NCI-H128 (cell line): ENCODE measurements around the gene SAMD4A.
"Not testable (repeated sequence)": the region's sequence is repeated elsewhere in the genome, so short reads cannot be mapped to it uniquely, and the experiment has no call there.

ENCODE experiments used
- DNase-seq: peaks from one replicate; lab custom pipeline; 2025; ENCODE audit not compliant: unreplicated experiment; lab: John Stamatoyannopoulos, UW

The SAMD4A gene

GRCh38 chr14:54591866-54592265 lies 24.9 kb downstream of the SAMD4A start:
- no peak for DNase-seq

DNA sequence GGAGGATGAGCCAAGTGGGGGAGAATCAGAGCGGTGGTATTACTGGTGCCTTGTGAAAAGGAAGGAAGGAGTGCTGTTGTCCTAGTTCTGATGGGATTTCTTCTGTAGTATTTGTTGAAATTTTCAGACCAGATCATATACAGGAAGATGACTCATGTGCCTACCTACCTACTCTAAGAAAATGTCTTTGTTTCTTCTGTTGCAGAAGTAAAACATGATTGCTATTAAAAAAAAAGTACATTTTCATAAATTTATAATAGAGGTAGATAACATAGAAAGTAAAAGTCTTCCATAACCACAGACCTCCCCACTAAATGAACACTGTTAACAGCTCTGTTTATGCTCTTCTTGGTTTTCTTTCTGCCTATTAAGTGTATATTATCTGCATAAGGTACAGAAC lies 26.9 kb downstream of the SAMD4A start:
- DNase-seq: no peak

DNA sequence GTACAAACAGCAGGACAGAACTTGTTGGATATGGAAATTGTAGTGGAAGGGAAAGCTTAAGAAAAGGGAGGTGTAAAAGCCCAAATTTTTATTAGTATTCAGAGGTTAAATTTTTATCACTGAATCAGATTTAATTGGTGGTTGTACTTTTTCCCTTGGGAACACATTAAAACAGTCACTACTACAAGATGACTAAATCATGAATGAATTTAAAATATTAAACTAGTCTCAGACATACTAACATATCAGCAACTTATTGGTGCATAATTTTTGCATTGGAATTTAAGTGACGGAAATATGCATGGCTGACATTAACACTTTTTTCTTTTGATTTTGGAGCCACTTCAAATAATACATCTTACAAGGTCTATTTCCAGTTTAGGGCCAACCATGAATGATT lies 27.6 kb downstream of the SAMD4A start:
- no peak for DNase-seq

DNA sequence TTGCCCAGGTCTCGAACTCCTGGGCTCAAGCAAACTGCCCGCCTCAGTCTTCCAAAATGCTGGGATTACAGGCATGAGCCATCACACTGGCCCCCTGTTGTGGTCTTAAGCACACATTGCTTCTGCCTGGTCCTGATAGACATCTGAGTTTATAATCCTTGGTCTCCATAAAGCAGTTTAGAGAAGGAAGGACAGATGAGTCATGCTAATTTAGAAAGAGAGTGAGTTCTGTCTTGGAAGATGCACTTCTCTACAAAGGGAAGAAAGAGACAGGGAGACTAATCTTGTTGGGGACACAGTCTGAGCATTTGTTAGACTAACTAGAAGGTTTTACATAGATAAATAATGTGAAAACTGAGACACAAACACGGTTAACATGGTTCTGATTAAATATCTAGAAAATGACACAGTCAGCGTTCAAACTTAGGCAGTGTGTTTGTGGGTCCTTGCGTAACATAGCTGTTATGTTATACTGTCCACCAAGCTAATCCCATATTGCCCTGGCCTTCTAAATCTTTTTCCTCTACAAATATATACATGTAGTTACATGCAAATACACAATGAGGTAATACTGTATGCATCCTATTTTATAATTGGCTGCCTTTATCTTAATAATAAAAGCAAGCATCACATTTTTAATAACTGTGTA lies 31.0 kb downstream of the SAMD4A start:
- DNase-seq: no peak

- no peak for DNase-seq
Measured at GRCh38 chr14:54599966-54600716, 33.2 kb downstream of the SAMD4A start.

GRCh38 chr14:54600717-54601109 lies 33.8 kb downstream of the SAMD4A start:
- DNase-seq: no peak

- DNase-seq: no peak
Measured at GRCh38 chr14:54603362-54603761, 36.4 kb downstream of the SAMD4A start.

DNA sequence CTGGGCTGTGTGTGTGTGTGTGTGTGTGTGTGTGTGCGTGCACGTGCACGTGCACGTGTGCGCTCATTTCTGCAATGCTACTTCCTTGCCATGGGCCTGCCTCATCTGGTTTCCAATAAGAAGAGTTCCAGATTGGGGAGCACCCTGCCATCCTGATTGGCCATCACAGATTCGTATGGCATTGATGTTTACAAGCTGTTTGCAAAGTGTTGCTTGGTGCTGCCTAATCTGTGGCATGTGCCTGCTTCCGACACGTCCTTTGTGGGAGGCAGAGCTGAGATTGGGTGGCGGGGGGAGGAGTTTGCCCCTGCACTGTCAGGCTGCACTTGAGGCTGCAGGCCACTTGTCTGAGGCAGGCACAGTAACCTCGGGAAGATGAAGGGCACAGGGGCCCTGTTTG lies 39.2 kb downstream of the SAMD4A start:
- no peak for DNase-seq

GRCh38 chr14:54606631-54607133 lies 39.8 kb downstream of the SAMD4A start:
- no peak for DNase-seq

GRCh38 chr14:54609576-54609975 lies 42.6 kb downstream of the SAMD4A start:
- no peak for DNase-seq

DNA sequence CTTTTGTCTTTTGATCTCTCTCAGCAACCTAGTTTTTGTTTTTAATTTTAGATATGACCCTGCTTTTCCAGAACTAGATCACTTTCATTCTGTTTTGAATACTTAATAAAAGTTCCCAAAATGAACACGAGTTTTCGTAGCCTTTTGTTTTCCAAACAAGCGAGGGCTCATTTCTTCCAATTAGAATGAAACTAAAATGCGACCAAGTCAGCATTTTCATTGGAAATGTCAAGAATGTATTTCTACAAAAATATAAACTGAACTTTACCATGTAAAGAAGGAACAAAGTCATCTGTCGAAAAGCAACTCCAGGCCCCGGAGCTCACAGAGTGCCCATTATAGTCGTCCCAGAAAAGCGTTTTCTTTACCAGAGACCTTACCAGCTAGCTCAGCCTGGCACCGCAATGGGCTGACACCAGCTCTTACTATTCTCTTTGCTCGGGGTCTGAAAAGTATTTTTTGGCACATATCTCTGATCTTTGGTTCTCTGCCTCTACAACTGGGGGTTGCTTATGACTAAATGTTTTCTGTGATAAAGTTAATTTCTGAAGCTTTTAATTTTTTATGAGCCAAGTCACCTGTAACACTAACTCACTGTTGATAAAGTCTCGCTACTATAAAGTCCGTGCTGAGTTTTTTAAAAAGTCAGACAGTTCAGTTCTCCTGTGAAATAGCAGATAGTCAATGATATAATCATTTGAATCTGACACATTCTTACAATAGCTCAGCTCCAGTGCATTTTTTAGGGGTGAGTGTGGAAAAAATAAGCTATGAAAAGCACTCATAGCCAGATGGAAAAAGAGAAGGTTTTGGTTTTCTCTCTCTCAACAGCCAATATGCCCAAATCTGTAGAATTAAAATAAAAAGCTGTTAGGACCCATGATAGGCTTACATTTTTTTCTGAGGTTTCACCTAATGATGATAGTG lies 43.4 kb downstream of the SAMD4A start:
- no peak for DNase-seq

- no peak for DNase-seq
Measured at GRCh38 chr14:54614296-54614695, 47.4 kb downstream of the SAMD4A start.

DNA sequence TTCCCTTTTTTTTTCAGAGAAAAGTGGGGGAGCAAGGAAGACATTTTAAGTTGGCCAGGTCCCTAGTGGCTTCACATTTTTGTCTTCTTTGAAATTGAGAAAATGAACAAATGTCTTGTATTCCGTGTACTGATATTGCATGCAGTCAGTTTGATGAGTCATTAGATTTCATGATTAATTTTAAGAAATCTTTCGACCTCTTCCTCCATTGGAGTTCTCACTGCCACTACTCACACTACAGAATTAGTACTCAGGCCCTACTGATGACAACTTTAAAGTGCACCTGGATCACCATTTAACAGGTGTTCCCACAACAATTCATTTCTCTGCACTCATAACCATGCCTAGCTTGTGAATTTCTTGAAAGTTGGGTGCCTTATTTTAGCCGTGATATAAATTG lies 50.5 kb downstream of the SAMD4A start:
- DNase-seq: no peak

DNA sequence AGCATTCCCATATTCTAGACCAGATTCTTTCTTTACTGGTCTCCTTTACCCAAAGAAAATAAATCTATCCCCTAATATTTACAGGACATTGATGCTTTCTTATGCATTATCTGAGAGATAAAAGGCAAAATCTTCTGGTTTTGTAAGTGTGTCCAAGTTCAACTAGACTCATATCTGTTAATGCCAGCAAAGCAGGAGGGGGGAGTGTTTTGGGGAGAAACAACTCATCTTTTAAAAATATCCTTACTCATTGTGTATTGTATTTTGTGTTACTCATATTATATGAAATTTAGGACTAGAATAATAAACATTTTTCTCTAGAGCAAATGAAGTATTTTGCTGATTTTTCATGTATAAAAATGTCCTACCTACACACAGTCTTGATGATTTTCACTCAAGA lies 54.8 kb downstream of the SAMD4A start:
- DNase-seq: no peak

DNA sequence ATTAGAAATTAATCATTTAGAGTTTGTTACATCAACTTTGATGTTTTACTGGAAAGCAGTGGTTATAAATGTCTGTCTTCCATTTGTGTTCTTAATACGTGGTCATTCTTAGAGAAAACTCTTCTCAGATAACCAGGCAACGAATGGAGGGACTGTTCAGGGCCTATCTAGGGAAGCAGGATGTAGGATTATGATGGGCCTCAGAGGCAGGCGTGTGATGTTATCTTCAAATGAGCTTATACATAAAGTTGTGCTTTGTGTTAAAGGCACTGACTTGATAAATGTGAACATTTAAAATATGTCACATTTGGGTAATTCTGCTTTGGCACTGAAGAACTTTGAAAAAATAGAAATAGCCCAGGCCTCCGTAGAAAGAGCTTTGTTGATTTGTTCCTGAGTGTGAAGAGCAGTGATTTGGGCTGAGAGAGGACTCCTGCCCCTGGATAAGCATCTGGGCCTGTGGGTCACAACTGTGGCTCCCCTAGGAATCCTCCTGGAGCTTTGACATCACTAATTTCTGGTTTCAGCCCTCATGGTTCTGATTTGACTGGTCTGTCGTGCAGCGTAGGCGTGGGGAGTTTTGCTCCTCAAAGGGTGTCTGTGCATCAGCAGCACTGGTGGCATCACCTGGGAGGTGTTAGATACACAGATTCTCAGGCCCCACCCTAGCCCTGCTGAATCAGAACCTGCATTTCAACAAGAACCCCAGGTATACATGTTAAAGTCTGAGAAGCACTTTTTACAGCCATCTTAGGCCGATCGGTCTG lies 55.4 kb downstream of the SAMD4A start:
- no peak for DNase-seq

DNA sequence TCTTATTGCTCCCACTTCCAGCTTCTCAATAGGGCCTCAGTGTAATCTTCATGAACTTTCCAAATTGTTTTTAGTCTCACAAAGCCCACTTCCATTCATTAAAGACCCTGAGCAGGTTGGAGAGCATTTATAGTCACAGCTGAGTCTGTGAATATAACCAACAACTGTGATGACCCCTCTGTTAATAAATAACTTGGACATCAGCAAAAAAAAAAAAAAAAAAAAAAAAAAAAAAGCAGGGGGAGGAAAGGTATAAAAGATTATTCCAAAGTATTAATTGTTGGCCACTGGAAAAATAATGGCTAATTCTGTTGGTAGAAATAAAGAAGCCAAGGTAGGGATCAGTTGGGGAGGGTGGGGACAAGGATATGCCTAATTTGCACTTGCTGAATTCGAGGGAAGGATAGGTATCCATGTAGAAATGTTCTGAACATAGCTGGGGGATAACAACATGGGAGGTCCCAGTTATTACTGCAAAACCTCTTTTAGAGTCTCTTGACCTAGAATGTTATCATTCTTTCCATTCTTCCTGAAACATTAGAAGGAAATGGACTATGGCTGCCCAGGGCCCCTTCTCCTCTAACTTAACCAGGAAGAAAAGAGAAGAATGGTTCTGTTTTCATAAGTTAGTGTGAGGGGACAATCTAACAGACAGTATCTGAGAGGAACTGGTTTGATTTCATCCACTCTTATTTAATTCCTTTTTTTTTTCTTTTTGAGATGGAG lies 56.5 kb downstream of the SAMD4A start:
- no peak for DNase-seq

GRCh38 chr14:54624005-54624358 lies 57.1 kb downstream of the SAMD4A start:
- not testable (repeated sequence) for DNase-seq

DNA sequence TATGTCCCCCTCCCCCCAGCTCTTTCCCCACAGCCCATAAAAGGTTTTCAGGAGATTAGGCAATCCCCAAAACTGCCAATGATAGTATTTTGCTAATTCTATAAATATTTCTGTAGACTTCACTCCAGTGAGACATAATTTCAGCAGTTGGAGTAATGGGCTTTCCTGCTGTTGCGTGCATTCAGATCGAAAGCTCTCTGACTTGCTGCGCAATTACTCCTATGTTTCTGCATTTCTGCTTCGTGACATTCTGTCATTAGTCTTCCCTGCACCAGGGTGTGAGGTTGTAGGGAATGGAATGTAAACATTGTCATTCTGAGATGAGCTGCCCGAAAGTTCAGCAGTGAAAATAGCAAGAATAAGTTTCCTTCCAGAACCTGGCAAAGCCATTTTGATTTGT lies 58.2 kb downstream of the SAMD4A start:
- DNase-seq: no peak

DNA sequence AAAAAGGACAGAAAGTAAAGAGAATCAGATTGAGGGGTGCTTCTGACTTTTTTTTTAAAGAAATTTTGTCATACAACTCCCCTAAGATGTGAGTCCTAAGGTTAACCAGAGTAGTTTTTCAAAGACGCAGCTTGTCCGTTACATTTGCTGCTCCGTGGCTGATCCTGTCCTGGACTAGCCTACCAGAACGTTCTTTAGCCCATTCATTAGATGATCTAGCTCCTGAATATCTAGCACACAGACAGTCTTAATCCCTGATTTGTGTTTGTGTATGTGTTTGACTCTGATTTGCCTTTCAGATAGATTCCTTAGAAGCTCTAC lies 60.3 kb downstream of the SAMD4A start:
- no peak for DNase-seq
